ENCODE data around the gene TMEM126B. TPM values are rescaled to one million over a fixed set of nuclear protein-coding genes. Genes with fewer than 3 reads are reported as not detected.

Gene TMEM126B
- polyA plus RNA-seq, 1 experiment, result 21.6 TPM

DNA sequence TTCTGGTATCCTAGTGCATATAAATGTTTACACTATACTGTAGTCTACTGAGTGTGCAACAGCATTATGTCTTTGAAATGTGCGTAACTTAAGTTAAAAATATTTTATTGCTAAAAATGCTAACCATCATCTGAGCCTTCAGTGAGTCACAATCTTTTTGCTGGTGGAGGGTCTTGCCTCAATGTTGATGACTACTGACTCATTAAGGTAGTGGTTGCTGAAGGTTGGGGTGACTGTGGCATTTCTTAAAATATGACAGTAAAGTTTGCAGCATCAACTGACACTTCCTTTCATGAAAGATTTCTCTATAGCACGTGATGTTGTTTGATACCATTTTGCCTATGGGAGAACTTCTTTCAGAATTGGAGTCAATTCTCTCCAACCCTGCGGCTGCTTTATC lies 45.0 kb downstream of the TMEM126B start:
- no peaks in the 10 kb centered on the region for H3K27me3 ChIP-seq (ENCODE audit: control insufficient read depth, insufficient read depth, low read length)
- ChIA-PET CTCF (no interaction called here), POLR2A (no interaction called here)
- no peak for DNase-seq (ENCODE audit: low read depth)
- H3K4me3 ChIP-seq (ENCODE audit: low read depth, low read length), result no peak overlapping the region
- TF ChIP-seq, protein P1, sequence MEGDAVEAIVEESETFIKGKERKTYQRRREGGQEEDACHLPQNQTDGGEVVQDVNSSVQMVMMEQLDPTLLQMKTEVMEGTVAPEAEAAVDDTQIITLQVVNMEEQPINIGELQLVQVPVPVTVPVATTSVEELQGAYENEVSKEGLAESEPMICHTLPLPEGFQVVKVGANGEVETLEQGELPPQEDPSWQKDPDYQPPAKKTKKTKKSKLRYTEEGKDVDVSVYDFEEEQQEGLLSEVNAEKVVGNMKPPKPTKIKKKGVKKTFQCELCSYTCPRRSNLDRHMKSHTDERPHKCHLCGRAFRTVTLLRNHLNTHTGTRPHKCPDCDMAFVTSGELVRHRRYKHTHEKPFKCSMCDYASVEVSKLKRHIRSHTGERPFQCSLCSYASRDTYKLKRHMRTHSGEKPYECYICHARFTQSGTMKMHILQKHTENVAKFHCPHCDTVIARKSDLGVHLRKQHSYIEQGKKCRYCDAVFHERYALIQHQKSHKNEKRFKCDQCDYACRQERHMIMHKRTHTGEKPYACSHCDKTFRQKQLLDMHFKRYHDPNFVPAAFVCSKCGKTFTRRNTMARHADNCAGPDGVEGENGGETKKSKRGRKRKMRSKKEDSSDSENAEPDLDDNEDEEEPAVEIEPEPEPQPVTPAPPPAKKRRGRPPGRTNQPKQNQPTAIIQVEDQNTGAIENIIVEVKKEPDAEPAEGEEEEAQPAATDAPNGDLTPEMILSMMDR (IDR thresholded peaks at IDR 0.05; ENCODE audit: insufficient read depth, low read depth, low read length), result no peak
- H3K36me3 ChIP-seq (ENCODE audit: control insufficient read depth, insufficient read depth, low read length), result no peaks in the 10 kb centered on the region

DNA sequence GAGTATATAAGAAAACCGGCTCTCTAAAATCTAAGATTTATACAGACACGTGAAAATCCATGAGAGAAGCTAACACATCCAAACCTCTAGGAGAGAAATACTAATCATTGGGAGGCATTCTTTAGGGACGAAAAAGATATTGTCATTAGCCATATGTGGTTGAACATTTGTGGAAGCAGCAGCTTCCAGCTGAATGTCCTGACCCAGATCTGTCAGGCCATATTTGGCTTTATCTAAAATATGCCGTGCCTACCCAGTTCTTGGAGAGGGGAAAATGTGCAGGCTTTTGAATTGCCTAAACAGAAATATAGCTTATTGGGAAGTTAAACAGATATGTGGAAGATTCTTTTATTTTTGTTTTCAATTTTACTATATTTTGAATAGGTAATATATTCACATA lies 51.2 kb downstream of the TMEM126B start:
- H3K4me3 ChIP-seq (ENCODE audit: low read depth, low read length), result no peak overlapping the region
- TF ChIP-seq, protein P1 (IDR thresholded peaks at IDR 0.05; ENCODE audit: insufficient read depth, low read depth, low read length), result no peak
- POLR2A ChIA-PET, result interaction anchor here (0.6 kb wide), 1 partner anchor 246 kb away, joined by 3 read pairs; no protein-coding TSS in a partner anchor
- H3K27me3 ChIP-seq (ENCODE audit: control insufficient read depth, insufficient read depth, low read length), result no peaks in the 10 kb centered on the region
- CTCF ChIA-PET, result interaction anchor here (0.9 to 1.5 kb wide), 2 partner anchors 12 to 15 kb away, joined by 3 to 4 read pairs; partner anchors contain the start of gene CREBZF
- no peak for DNase-seq (ENCODE audit: low read depth)
- no peaks in the 10 kb centered on the region for H3K36me3 ChIP-seq (ENCODE audit: control insufficient read depth, insufficient read depth, low read length)

DNA sequence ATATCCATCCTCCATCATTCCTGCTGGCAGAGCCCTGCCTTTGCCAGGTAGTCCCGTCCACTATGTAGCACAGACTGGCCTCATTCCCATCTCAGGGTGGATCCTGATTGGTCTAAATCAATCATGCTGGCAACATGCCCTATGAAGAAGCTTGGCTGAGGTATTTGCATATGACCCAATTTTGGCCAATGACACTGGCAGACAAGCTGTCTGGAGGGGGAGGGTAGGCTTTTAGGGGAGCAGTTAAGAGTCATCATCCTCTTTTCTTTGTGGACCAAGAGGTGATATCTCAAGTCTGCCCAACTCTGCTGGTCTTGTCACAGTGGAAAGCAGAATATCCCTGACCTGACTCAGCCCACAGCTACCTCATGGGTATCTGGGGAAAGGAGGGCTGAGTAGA lies 52.5 kb downstream of the TMEM126B start:
- TF ChIP-seq, protein P1 (IDR thresholded peaks at IDR 0.05; ENCODE audit: insufficient read depth, low read depth, low read length), result no peak
- Histone ChIP-seq H3K4me3 (ENCODE audit: low read depth, low read length) (no peak overlapping the region), H3K36me3 (ENCODE audit: control insufficient read depth, insufficient read depth, low read length) (no peaks in the 10 kb centered on the region), H3K27me3 (ENCODE audit: control insufficient read depth, insufficient read depth, low read length) (no peaks in the 10 kb centered on the region)
- no peak for DNase-seq (ENCODE audit: low read depth)
- CTCF ChIA-PET, result interaction anchor here (1.6 to 1.8 kb wide), 2 partner anchors 15 to 31 kb away, joined by 3 to 4 read pairs; no protein-coding TSS in a partner anchor
- POLR2A ChIA-PET, result no interaction called here

DNA sequence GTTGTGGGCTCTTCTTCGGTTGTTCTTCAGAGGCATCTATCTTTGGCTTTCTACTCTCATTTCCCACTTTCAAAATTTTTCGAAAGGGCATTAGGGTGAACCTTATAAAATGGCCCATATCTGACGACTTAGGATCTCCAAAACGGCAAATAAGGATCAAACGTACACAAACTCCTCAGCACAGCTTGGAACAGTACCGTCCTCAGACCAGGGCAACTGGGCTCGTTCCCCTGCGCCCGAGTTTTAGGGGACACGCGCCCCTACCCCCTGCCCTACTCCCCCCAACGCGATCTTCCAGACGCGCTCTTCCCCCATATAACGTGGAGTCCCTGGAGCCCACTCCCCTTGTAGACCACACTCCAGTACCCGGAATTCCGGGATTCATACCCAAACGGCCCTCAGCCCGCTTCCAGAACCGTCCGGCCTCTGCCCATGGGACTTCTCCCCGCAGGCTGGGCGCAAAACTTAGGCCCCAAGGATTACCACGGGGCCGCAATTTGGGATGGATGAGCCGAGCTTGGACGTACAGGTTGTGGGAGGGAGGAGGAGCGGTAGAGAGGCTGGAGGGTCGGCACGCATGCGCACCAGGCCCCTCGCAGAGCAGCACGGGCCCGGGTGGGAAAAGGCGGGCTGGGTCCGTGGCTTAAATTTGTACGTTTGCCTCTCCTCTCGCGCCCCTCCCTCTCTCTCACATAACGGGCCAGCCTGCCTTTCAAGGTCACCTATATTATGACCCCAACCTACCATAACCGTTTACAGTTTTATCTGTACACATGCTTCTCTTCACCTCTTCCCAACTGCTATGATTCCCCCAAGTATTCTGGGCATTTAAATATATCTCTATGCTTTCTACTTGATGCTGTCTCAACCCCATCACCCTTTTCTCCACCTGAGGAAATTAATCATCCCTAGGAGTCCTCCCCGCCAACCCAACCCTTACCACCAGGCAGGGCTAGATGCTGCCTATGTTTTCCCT lies 54.2 kb downstream of the TMEM126B start:
- CTCF ChIA-PET, result interaction anchor here (1.6 to 2.1 kb wide), 2 partner anchors 13 to 172 kb away, joined by 3 to 5 read pairs; no protein-coding TSS in a partner anchor
- Histone ChIP-seq H3K36me3 (ENCODE audit: control insufficient read depth, insufficient read depth, low read length) (no peaks in the 10 kb centered on the region), H3K27me3 (ENCODE audit: control insufficient read depth, insufficient read depth, low read length) (no peaks in the 10 kb centered on the region), H3K4me3 (ENCODE audit: low read depth, low read length) (peak overlapping the region; percentile 54)
- POLR2A ChIA-PET, result no interaction called here
- no peak for DNase-seq (ENCODE audit: low read depth)
- TF ChIP-seq, protein P1 (IDR thresholded peaks at IDR 0.05; ENCODE audit: insufficient read depth, low read depth, low read length), result no peak

DNA sequence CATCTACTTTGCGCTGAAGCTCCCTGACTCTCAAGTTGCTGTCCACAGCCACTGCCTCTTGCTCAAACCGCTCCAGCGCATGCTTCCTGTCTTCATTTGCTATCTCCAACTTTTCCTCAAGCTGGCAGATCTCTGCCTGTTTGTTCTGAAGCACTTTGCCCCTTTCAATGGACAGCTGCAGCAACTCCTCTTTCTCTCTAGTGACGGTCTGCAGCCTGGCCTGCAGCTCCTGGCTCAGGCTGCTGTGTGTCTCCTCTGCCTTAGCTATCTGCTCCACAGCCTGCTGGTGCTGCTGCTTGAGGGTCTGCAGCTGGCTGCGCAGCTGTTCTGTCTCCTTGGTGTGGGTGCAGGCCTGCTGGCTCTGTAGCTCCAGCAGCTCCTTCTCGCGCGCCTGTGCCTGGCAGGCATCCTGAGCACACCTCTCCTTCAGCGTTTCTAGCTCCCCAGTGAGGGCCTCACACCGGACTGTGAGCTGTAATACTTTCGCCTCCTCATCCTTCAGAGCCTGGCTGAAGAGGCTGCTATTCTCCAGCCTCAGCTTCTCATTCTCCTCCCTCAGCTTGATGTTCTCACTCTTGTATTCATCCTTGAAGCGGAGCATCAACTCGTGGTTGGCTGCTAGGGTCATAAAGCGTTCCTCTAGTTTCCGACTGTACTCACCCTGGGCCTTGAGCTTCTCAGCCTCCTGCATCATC lies 56.9 kb downstream of the TMEM126B start:
- H3K27me3 ChIP-seq (ENCODE audit: control insufficient read depth, insufficient read depth, low read length), result no peaks in the 10 kb centered on the region
- H3K4me3 ChIP-seq (ENCODE audit: low read depth, low read length), result peak overlapping the region; percentile 12
- TF ChIP-seq, protein P1 (IDR thresholded peaks at IDR 0.05; ENCODE audit: insufficient read depth, low read depth, low read length), result no peak
- H3K36me3 ChIP-seq (ENCODE audit: control insufficient read depth, insufficient read depth, low read length), result no peaks in the 10 kb centered on the region
- CTCF ChIA-PET, result interaction anchor here (1.3 to 1.8 kb wide), 4 partner anchors 12 to 170 kb away, joined by 3 to 6 read pairs (median 4); partner anchors contain the start of gene CCDC83
- POLR2A ChIA-PET, result interaction anchor here (0.6 kb wide), 1 partner anchor 94 kb away, joined by 3 read pairs; no protein-coding TSS in a partner anchor
- DNase-seq (ENCODE audit: low read depth), result no peak

All from BJ (cell line).